ENCODE measurements around the gene TBC1D5.
"Not testable (repeated sequence)": the region's sequence is repeated elsewhere in the genome, so short reads cannot be mapped to it uniquely, and the experiment has no call there.

The TBC1D5 gene

DNA sequence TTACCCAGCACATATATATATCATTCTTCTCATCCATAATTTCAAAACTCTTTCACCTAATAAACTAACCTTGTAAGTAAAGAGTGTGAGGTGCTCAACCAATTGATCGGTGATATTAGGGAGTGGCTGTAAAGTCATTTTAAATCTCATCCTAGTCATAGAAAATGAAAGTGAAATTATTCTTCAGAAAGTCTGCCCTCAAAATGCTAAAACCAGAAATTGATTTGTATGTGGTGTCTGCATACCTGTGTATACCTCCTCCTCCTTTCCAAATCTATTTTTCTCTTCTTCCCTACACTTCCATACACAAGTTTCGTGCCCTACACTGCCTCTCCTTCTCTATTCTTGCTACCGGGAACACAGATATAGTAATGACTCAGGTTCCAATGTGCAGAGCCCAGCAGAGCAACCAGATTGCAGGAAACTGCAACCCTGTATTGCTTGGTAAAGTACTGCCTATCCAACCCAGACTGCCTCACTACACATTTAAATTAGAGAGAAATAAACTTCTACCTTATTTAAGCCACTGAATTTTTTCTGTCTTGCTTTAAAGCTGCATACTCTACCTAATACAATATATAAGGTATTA lies 7.4 kb upstream of the TBC1D5 start:
- no peak for DNase-seq (ENCODE audit: low read depth)

DNA sequence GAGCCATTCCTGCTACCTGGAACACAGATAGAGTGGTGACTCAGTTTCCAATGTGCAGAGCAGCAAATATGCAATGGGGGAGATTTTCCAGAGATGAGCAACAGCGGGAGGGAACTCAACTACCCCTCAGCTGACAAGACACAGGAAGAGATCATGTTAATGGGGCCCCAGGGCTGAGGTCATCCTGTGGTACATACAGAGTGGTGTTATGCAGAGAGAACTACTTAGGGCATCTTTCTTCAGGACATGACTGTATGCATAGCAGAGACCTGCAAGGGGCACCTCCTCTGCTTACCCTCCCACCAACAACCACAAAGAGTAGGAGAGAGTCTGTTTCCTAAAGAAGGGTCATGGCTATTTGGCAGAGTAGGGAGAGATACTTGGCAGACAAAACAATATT lies 6.8 kb upstream of the TBC1D5 start:
- no peak for DNase-seq (ENCODE audit: low read depth)

DNA sequence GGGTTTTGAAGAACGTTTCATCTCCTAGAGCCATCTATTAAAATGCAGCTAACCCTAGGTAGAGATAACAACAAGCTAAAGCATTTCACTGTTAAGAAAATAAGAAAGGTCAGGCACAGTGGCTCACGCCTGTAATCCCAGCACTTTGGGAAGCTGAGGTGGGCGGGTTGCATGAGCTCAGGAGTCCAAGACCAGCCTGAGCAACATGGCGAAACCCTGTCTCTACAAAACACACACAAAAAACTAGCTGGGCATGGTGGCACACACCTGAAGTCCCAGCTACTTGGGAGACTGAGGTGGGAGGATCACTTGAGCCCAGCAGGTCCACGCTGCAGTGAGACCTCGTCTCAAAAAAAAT lies 5.4 kb upstream of the TBC1D5 start:
- no peak for DNase-seq (ENCODE audit: low read depth)

DNA sequence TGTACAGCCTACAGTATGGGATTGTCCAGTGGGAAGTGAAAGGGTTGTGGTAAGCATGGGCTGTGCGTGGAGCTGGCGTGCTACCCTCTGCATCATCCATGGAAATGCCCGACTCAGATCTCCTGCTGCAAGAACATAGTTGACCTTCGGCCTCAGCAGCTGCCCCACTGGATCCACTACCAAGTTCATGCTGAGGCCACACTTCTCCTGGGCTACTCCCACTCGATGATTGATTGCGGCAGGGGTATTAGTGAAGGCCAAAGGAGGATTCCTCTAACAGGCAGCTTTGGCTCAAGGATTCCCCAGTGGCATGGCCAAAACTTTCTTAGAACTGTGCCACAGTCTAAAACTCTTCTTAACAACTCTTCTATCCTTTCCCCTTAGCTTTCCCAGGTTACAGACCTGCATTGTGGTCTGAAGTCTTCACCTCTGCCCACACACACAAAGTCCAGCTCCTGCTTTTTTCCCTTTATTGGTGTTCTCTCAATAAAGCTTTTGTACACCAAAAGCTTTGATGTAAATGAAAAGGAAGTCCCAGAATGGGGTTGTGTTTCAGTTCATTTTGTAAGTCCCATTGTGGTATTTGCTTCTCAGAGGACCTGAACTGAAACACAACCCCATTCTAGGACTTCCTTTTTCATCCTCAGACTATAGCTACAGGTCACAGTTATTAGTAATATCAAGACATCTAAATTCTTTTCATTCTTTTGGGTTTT lies 4.9 kb upstream of the TBC1D5 start:
- DNase-seq (ENCODE audit: low read depth), result no peak

DNA sequence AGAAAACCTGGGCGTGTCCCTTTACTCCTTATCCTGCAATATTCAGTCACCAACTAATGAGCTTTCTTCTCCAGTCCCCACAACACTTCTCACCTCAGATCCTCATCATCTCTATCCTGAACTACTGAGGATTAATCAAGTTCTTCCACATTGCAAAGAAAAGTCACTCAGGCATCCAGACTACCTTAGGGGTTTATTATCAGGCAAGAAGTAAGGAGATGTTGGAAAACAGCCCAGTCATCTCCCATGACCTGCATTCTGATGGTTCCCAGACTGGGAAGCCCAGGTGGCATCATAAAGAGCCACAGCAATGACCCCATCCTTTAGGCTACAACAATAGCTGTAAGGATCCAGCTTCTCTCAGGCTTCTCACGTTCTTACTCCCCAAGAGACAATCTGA lies 3.5 kb upstream of the TBC1D5 start:
- DNase-seq (ENCODE audit: low read depth), result no peak

DNA sequence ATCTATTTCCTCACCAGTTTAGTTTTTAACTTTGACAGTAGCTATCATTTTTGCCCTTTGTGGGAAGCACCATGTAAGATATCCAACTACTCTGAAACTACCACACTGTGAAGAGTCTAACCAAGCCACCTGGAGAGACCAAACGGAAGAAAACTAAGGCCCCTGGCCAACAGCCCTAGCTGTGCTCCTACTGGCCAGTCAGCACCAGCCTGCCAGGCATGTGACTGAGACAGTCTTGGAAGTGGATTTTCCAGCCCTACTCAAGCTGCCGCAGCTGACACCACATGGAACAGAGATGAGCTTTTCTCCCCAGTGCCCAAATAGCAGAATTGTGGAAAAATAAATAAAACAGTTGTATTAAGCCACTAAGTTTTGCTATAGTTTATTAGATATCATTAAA lies 2.9 kb upstream of the TBC1D5 start:
- no peak for DNase-seq (ENCODE audit: low read depth)

DNA sequence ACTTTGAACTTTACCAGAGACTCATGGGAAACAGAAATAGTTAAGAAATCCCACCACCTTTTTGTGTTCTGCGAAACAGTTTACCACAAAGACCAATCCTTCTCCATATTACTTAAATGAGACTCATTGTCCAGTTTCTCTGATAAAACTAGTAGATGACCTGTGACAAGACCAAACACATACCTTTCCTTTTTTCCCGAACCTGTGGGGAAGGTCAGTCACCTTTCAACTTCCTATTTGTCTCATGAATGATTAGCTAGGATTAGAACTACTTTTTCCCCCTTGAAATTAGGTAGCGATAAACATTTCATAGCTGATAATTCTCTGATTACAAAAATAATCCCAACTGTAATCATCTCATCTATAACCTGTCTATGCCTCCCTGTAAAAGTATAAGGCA lies 2.3 kb upstream of the TBC1D5 start:
- DNase-seq (ENCODE audit: low read depth), result no peak

DNA sequence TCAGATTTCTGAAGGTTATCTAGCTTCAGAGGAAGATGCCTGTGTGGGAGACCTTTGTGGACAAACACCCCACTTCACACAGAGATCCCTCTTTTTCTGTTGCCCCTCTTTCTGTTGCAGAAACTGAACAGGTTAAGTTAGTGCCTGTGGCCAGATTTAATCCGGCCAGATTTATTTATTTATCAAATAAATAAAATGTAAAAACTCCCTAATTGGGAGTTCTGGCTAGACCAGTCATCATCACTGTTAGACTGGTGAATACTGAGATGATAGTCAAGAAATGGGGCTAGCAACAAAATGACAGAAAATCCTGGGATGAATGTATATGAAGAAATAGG lies 1.2 kb upstream of the TBC1D5 start:
- DNase-seq (ENCODE audit: low read depth), result no peak

DNA sequence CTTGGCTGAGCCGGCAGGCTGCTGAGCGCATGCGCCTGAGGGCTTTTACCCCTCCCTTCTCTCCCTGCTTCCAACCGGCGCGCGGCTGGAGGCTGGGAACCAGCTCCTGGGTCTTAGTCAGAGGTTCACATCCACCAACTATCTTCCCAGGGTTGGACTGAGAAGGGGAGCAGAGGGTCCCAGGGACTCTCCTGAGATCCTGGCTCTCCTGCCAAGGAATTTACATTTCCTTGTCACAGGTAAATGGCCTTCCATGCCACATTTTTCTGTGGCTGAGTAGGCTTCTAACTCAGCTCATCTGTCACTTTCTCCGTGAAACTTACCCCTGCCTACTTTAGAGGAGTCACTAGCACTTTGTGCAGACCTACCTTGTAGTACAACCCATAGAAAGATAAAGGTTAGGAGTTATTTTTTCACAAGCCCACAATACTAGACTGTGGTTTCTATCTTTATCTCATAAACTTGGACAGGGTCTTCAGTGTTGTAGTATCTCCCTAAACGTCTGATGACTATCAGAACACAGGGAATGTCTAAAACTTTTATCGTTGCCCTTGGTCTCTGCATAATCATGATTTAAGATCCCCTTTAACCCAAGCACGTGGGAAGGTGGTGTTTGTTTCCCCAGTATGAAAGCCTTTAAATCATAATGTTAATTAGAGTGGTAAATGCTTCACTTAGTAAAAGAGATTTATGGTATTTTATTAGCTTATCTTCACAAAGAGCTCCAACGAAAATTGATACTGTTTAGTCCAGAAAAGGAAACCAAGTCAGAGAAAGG lies 638 bp upstream of the TBC1D5 start:
- DNase-seq (ENCODE audit: low read depth), result no peak

DNA sequence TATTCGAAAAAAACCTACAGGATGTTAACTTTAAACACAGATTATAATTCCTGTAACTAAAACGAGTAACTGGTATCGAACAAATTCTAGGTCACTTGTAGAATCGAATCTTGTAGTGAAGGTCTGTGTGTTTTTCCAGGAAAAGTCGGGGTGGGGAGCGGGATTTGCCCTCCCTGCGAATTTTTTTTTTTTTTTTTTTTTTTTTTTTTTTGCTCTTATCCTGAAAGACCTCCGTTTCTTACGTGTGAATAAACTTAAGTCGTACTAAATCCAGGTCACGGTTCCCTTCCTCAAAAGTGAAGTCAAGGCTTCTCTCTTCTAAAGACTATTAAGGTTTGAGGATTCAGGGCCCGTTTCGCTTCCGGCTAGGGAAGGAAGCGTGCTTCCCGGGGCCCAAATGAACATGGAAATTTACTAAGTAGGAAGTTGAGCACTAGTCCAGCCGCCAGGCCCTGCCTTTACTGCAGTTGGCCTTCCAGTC lies 770 bp downstream of the TBC1D5 start:
- DNase-seq (ENCODE audit: low read depth), result no peak

DNA sequence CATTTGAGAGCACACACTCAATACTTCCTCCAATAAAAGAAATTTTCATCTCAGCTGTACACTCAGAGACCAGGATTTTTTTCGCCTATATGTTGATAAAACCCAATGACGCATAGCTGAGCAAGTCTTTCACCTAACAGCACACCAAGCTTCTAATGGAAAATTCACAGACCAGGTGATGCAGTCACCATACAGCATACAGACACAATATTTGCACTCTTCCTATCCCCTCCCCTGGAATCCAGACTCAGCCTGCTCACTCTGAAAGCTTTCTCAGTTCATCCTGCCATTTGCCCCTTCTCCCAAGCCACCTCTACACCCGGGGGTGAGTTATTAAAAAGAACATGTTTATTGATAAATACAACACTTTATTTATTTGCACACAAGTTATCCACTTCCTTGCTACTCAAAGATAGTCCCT lies 1.7 kb downstream of the TBC1D5 start:
- DNase-seq (ENCODE audit: low read depth), result no peak

DNA sequence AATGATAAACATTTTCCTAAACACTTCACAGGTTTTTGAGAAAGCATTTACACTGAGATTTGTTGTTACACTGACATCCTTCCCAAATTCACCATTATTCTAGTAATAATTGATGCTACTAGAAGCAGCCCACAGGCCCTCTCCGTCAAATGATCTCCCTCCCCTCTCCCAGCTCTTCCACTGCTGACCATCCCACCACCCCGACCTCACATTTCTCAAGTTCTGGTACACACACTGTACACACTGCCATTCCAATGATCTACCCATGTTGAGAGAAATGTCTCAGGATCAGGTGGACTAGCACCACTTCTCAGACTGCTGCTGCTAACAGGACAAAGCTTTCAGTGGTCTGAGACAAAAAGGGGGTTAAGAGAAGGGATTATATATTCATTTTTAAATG lies 3.5 kb downstream of the TBC1D5 start:
- DNase-seq (ENCODE audit: low read depth), result no peak

DNA sequence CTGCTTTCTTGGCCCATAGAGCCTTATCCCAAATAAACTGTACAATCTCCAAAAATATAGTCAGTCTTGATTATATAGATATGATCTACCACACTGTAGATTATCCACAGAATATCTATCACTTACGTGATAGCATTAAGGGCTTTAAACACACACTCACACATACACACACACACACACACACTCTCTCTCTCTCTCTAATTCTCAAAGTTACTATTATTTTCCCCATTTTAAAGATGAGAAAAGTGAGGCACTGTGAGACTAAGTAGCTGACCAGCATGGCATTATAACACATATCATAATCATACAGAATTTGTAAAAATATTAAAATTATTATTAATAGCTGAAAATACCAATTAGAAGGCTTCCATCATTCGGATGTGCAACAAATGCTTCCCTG lies 4.2 kb downstream of the TBC1D5 start:
- DNase-seq (ENCODE audit: low read depth), result no peak

DNA sequence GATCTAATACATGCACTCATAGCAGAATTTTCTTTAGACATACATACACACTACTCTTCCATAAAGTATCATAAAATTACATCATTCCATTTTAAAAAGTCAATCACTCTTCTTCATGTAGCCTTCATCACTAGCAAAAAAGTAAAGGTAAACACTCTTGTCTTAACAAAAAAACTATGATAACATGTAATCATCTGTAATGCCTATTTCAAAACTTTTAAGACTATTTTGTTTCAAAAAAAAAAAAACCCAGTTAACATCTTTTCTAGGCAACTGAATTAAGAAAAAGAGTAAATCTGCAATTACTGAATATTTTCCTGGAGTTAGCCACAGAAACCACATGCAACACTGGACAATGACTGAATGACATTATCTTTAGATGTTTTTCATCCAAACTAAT lies 4.8 kb downstream of the TBC1D5 start:
- DNase-seq (ENCODE audit: low read depth), result no peak

DNA sequence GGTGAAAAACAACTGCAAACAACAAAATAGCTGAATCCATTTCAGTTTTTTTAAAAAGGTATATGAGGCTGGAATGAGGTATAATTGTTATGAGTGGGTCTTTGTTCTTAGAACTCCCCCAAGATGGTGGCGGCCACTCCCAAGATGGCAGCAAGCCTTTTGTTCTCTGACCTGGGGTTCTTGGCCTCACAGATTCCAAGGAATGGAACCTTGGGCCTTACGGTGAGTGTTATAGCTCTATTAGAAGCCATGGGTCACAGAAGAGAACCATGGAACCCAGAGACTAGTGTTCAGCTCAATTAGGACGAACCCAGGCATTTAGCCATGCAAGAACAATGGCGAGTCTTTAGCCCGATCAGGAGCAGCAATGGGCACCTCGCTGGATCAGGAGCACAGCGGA lies 7.1 kb downstream of the TBC1D5 start:
- not testable (repeated sequence) for DNase-seq (ENCODE audit: low read depth)

DNA sequence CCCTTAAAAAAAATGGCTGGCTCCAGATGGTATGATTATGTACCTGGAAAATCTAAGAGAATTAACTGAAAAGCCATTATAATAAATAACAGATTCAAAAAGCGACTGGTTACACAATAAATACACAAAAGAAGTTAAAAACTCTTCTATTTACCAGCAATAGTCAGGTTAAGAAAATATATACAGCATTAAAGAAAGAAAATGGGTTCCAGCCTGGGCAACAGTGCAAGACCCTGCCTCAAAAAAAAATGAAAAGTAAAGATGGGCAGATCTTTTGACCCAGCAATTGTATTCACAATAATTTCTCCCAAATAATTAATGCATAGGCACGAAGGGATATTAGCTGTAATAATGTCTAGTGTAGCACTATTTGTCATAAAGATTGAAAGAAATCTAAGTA lies 8.7 kb downstream of the TBC1D5 start:
- DNase-seq (ENCODE audit: low read depth), result no peak

DNA sequence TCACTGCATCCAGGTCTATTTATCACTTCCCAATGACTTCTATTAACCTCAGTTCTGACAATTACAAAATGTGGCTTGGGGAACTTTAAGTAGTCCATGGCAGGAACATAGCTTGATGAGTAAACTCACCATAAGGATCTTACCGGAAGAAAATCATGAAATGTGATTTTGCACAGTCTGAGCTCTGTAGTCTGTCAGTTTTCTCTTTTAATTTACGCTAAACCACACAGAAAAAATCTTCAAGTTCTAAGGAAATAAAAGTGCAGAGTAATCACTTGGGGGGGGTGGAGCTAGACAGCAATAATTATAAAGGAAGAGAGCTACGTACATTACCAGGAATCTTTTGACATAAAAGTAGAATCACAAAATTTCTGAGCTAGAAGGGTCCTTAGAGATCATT lies 9.2 kb downstream of the TBC1D5 start:
- no peak for DNase-seq (ENCODE audit: low read depth)

DNA sequence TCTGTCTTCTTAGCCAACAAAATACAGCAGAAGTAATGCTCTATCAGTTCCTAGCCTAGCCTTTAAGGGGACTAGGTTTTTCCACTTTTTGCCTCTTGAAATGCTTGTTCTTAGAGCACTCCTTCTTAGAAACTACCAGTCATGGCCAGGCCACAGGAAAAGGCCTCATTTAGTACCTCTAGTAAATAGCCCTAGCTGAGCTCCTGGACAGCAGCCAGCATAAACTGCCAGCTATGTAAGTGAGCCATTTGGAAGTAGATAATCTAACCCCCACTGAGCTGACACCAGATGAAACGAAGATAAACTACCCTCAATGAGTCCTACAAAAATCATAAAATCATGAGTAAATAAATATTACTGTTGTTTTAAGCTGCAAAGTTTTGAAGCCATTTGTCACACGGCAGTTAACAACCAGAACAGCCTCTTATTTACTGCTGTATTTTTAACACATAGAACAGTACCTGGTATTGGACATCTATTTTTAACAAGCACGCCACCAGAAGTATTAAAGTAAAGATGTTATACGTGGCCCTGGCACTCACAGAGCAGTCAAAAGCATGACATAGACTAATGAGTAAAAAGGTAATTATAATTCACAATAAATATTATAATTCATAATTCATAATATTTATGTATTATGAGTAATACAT lies 12.0 kb downstream of the TBC1D5 start:
- no peak for DNase-seq (ENCODE audit: low read depth)

DNA sequence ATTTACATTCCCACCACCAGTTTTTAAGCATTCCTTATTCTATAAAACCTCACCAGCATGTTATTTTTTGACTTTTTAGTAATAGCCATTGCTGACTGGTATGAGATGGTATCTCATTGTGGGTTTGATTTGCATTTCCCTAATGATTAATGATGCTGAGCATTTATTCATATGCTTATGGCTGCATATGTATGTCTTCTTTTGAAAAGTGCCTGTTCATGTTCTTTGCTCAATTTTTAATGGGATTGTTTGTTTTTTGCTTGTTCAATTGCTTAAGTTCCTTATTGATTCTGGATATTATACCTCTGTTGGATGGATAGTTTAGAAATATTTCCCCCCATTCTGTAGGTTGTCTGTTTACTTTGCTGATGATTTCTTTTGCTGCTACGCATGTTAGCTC lies 16.1 kb downstream of the TBC1D5 start:
- DNase-seq (ENCODE audit: low read depth), result no peak

DNA sequence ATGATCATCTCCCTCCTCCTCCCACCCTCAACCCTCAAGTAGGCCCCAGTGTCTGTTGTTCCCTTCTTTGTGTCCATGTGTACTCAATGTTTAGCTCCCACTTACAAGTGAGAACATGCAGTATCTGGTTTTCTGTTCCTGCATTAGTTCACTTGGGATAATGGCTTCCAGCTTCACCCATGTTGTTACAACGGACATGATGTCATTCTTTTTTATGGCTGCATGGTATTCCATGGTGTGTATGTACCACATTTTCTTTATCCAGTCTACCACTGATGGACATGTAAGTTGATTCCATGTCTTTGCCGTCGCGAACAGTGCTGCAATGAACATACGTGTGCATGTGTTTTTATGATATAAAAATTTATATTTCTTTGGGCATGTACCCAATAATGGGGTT lies 16.6 kb downstream of the TBC1D5 start:
- DNase-seq (ENCODE audit: low read depth), result not testable (repeated sequence)

DNA sequence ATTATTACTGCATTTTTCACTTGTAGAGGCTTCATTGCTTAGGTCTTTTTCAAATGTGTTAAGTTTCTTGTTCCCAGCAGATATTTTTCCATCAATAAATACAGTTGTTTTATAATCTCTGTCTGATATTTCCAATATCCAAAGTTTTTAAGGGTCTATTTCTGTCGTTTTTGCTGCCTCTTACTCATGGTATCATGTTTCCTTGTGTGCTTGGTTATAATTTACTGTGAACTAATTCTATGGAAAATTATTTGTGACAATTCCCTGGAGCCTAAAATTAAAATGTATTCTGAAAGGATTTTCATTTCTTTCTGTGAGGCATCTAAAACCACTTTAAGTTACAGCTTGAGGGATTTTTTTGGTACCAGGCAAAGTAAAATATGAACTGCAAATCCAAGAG lies 17.5 kb downstream of the TBC1D5 start:
- no peak for DNase-seq (ENCODE audit: low read depth)

DNA sequence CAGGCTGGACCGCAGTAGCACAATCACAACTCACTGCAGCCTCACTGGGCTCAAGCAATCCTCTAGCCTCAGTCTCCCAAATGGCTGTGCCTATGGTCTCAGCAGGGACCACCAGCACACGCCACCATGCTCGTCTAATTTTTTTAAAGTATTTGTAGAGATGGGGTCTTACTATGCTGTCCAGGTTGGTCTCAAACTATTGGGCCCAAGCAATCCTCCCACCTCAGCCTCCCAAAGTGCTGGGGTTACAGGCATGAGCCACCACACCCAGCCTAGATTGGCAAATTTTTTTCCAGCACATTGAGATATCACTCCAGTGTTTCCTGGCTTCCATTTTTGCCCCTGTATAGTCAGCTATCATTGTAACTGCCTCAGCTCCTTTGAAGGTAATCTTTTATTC lies 18.3 kb downstream of the TBC1D5 start:
- DNase-seq (ENCODE audit: low read depth), result no peak

DNA sequence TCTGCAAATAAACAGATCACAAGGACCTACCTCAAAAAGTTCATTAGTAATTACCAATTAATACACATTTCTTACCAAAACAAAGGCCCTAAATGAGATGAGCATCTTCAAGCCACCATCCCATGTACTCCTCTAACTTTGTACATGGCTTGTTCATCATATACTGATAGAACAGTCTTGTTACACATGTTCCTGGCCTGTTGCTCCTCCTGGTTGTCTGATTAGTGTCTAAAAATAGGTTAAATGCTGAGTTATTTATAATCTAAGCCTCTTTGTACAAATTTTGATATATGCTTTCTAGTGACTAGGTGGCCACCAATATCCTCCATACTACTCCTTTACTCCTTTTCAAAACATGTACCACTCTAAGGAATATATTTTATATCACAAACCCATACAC lies 25.0 kb downstream of the TBC1D5 start:
- DNase-seq (ENCODE audit: low read depth), result no peak
